GM12878 (cell line): Measurements from ENCODE around the gene CIDEA. TPM values are rescaled to one million over a fixed set of nuclear protein-coding genes. Genes with fewer than 3 reads are reported as not detected.

ENCODE experiments used
- ATAC-seq: fragments of 200-7000 bp; cut with Tn5 transposase; 3 replicates; pipeline ENCODE4 v1.9.1; 2020; ENCODE audit warnings: mild to moderate bottlenecking, moderate library complexity
- BruUV-seq: library from RNA; stranded (reverse); fragments of 400-500 nt; replicated peaks from 2 replicates; lab custom pipeline; 2021; lab: Mats Ljungman, UMichigan
- CTCF ChIA-PET: fragments of 300-600 bp; sonication (Branson Sonifier 250); formaldehyde crosslinking; extraction: SDS; loops from one replicate; lab custom pipeline; 2021; ENCODE audit warnings: inconsistent platforms; lab: Yijun Ruan, JAX
- POLR2A ChIA-PET: fragments of 350-600 bp; formaldehyde crosslinking; extraction: SDS; loops from one replicate; lab custom pipeline; 2021; ENCODE audit warnings: inconsistent platforms; lab: Charles Lee
- RAD21 ChIA-PET: fragments of 300-600 bp; sonication (Branson Sonifier 250); formaldehyde crosslinking; loops from one replicate; lab custom pipeline; 2023; ENCODE audit warnings: antibody characterized with exemption; ENCODE audit not compliant: unreplicated experiment; lab: Charles Lee
- SMC1A ChIA-PET: fragments of 300-600 bp; sonication (Branson Sonifier 250); formaldehyde crosslinking; loops from one replicate; lab custom pipeline; 2023; ENCODE audit not compliant: unreplicated experiment, uncharacterized antibody; lab: Charles Lee
- DNase-seq: peaks from one replicate; pipeline ENCODE4 v3.0.0-alpha.2; 2011; ENCODE audit warnings: low read depth, low spot score
- FAIRE-seq: peaks from 3 replicates; lab custom pipeline; 2011; peaks lifted over from hg19 to GRCh38; lab: Jason Lieb, UNC
- H2AFZ ChIP-seq: 2 replicates; pipeline ENCODE4 v1.6.0; 2011; ENCODE audit warnings: low read depth, low read length, control low read depth; ENCODE audit not compliant: control insufficient read depth
- H3K27ac ChIP-seq: 2 replicates; pipeline ENCODE4 v1.5.1; 2011; ENCODE audit warnings: control low read depth; ENCODE audit not compliant: control insufficient read depth, insufficient read depth
- H3K27me3 ChIP-seq, 2 experiments: replicated peaks in 1 of 2; 2 replicates each; pipeline versions ENCODE4 v1.6.0 to v1.6.1; 2011; ENCODE audit warnings: low read length in 1 of 2; ENCODE audit not compliant: control insufficient read depth in 2 of 2, insufficient read depth in 2 of 2
- H3K36me3 ChIP-seq, 2 experiments: 2 replicates each; pipeline ENCODE4 v1.5.1; 2011; ENCODE audit warnings: low read length in 1 of 2; ENCODE audit not compliant: control insufficient read depth in 2 of 2, insufficient read depth in 2 of 2
- H3K4me1 ChIP-seq: 2 replicates; pipeline ENCODE4 v1.6.1; 2011; ENCODE audit warnings: mild to moderate bottlenecking, low read length, moderate library complexity, mixed read lengths; ENCODE audit not compliant: control insufficient read depth, insufficient read depth
- H3K4me2 ChIP-seq: 2 replicates; pipeline ENCODE4 v1.6.0; 2011; ENCODE audit warnings: control low read depth; ENCODE audit not compliant: control insufficient read depth, insufficient read depth
- H3K4me3 ChIP-seq: fragments of 200-600 bp; sonication (generic); 2 replicates; pipeline ENCODE4 v1.5.1; 2016
- H3K79me2 ChIP-seq: 2 replicates; pipeline ENCODE4 v1.6.0; 2011; ENCODE audit warnings: low read length; ENCODE audit not compliant: control insufficient read depth, insufficient read depth
- H3K9ac ChIP-seq: 2 replicates; pipeline ENCODE4 v1.8.0; 2011; ENCODE audit warnings: low read length, control low read depth, mixed read lengths; ENCODE audit not compliant: control insufficient read depth, insufficient read depth
- H3K9me3 ChIP-seq: replicated peaks from 3 replicates; pipeline ENCODE4 v1.5.1; 2011; ENCODE audit warnings: mild to moderate bottlenecking, low read length; ENCODE audit not compliant: control insufficient read depth, insufficient read depth
- H4K20me1 ChIP-seq: 2 replicates; pipeline ENCODE4 v1.6.0; 2011; ENCODE audit not compliant: control insufficient read depth, insufficient read depth
- BHLHE40 ChIP-seq, 2 experiments: fragments of 450-650 bp in 1 of 2; IDR thresholded peaks; 2 replicates each; pipeline ENCODE4 v1.6.1; 2011 to 2017; ENCODE audit warnings: low read depth in 2 of 2, borderline replicate concordance in 1 of 2, improper control_type of control experiment in 1 of 2, low read length in 1 of 2, mild to moderate bottlenecking in 1 of 2
- BMI1 ChIP-seq: fragments of 450-650 bp; IDR thresholded peaks from 2 replicates; pipeline ENCODE4 v1.6.1; 2016; ENCODE audit warnings: mild to moderate bottlenecking, moderate library complexity, borderline replicate concordance
- CHD2 ChIP-seq: IDR thresholded peaks from 2 replicates; pipeline ENCODE4 v1.6.1; 2011; ENCODE audit warnings: low read depth, low read length, improper control_type of control experiment, borderline replicate concordance
- EGR1 ChIP-seq, 2 experiments: IDR thresholded peaks; 1 replicate in 1 of 2; 2 replicates in 1 of 2; pipeline ENCODE4 v1.6.1; 2011 to 2012; ENCODE audit warnings: low read depth in 2 of 2, low read length in 2 of 2, borderline replicate concordance in 1 of 2, mild to moderate bottlenecking in 1 of 2, moderate library complexity in 1 of 2
- ESRRA ChIP-seq: IDR thresholded peaks from 2 replicates; pipeline ENCODE4 v1.6.1; 2012; ENCODE audit warnings: mild to moderate bottlenecking, low read length, improper control_type of control experiment
- FOXM1 ChIP-seq: IDR thresholded peaks from 2 replicates; pipeline ENCODE4 v1.6.1; 2012; ENCODE audit warnings: low read depth, mild to moderate bottlenecking, inconsistent platforms, low read length, moderate library complexity
- RAD21 ChIP-seq: IDR thresholded peaks from 2 replicates; pipeline ENCODE4 v1.6.1; 2011; ENCODE audit warnings: mild to moderate bottlenecking, low read depth, low read length, moderate library complexity; ENCODE audit not compliant: insufficient read depth
- RB1 ChIP-seq: fragments of 450-650 bp; formaldehyde crosslinking; IDR thresholded peaks from 2 replicates; pipeline ENCODE4 v1.6.1; 2017; ENCODE audit warnings: mild to moderate bottlenecking, borderline replicate concordance
- SMC3 ChIP-seq: IDR thresholded peaks from 2 replicates; pipeline ENCODE4 v1.6.1; 2011; ENCODE audit warnings: low read length, improper control_type of control experiment, borderline replicate concordance
- SUPT20H ChIP-seq: IDR thresholded peaks from 2 replicates; pipeline ENCODE4 v1.6.1; 2011; ENCODE audit warnings: low read depth, mild to moderate bottlenecking, low read length, moderate library complexity, borderline replicate concordance; ENCODE audit not compliant: control insufficient read depth
- YY1 ChIP-seq: IDR thresholded peaks from 2 replicates; pipeline ENCODE4 v1.6.1; 2011; ENCODE audit warnings: low read depth, mild to moderate bottlenecking, low read length
- WGBS: methylation state at CpG from one replicate; pipeline ENCODE4 v1.1.6; 2016; ENCODE audit warnings: low lambda C conversion rate; ENCODE audit not compliant: insufficient replicate concordance, insufficient coverage; ENCODE audit errors: missing lambda C conversion rate; 5-methylcytosine and 5-hydroxymethylcytosine counted together
- in situ Hi-C: fragments of 300-500 bp; cut with MboI; formaldehyde crosslinking; loops from 9 replicates; pipeline ENCODE4 v1.14.3; 2018; ENCODE audit warnings: mixed read lengths
- intact Hi-C: fragments of 100-400 bp; cut with micrococcal nuclease; formaldehyde crosslinking; loops from one replicate; pipeline ENCODE4 v1.14.2; 2022; ENCODE audit not compliant: unreplicated experiment
- polyA plus RNA-seq, 11 experiments: library from polyadenylated mRNA; depleted of rRNA in 4 of 11; unstranded in 6 of 11; stranded (reverse) in 5 of 11; fragments of >200 nt; fragmentation: Nextera tagmentation in 4 of 11; fragmentation: Illumina TruSeq in 1 of 11; extraction: Ambion mirVana in 4 of 11; extraction: Trizol in 1 of 11; gene quantifications; 1 replicate in 1 of 11; 2 replicates in 10 of 11; pipeline versions ENCODE4 v1.2.1 to v1.2.3, GENCODE V29; 2011 to 2016; ENCODE audit warnings: inconsistent platforms in 2 of 11, missing spikeins in 2 of 11, low read depth in 1 of 11
- total RNA-seq, 4 experiments: library from RNA; depleted of rRNA in 3 of 4; stranded (reverse); fragments of >200 nt in 3 of 4; fragmentation: Illumina TruSeq in 1 of 4; extraction: Trizol in 1 of 4; gene quantifications; 2 replicates each; pipeline versions ENCODE4 v1.2.1 to v1.2.3, GENCODE V29; 2013 to 2021
- TF ChIP-seq, protein P1 (sequence below): fragments of 150-350 bp; IDR thresholded peaks from 2 replicates; pipeline ENCODE4 v1.6.1; 2014; ENCODE audit warnings: mild to moderate bottlenecking, low read depth, low read length
- TF ChIP-seq, protein P2 (sequence below), 3 experiments: IDR thresholded peaks in 2 of 3; conservative IDR thresholded peaks in 1 of 3; 2 replicates each; pipeline ENCODE4 v1.5.1; 2011; ENCODE audit warnings: low read depth in 3 of 3, low read length in 3 of 3, mild to moderate bottlenecking in 3 of 3, control low read depth in 2 of 3, moderate library complexity in 2 of 3, inconsistent platforms in 1 of 3, mixed read lengths in 1 of 3; ENCODE audit not compliant: control insufficient read depth in 2 of 3, insufficient read depth in 1 of 3; ENCODE audit errors: extremely low read depth in 1 of 3

The CIDEA gene
- total and polyA plus RNA-seq, 10 of the 15 experiments (the other 5 are each of a cell fraction or from before 2014, with no cell fraction given), result not detected

DNA sequence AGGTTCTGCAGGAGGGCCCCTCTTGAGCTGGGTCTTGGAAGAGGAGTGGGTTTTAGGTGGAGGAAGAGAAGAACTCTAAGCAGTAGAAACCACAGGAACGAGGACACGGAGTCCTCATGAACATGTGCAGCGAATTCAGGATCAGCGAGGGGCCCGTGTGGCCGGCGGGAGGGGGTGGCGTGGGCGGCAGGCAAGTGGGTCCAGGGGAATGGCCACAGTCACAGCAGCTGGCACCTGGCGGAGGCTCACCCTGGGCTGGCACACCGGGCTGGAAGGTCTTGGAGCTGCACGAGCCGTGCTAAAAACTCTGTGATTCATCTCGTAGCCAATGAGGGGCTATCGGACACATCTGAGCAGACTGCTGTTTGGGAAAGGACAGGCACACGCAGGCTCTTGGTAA, 18.0 kb upstream of the CIDEA start (continued):
- TF ChIP-seq BMI1 (no peak), FOXM1 (no peak)

DNA sequence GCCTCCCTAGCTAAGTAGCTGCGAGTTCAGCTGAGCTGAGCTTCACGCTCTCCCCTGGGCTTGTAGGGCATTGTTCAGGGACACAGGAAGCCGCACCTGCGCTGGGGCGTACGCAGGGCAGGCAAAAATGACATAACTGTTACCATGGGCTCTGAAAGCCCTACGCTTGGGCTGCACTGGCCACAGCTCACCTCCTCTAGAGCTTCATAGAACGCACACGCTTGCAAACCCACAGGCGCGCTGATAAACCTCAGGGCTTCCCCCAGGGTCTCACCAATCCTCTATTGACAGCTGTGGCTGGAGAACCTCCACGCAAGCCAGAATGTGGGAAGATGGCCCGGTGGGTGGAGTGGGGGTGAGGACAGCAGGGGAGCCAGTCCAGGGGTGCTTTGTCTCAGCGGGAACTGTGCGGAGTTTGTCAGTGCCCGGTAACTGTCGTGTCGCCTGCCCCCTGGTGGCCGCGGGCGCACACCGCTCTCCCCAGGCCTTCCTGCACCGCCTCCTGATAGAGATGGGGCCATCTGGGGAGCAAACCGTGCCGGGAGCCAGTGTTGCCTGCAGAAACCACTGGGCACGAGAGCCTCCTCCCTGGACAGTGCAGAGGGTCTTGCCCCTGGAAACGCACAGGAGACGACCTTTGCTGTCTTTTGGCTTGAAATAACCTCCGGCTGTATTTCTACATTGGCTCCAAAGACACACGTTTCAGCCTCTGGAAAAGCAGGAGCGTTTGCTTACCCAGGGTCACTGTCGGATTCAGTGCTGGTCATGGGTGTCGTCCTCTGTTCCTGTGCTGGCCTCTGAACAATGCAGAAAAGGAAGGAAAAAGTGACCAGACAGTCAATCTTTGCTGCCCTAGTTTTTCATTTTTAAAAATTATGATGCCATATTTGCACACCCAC, 17.0 kb upstream of the CIDEA start:
- Histone ChIP-seq H3K79me2 (no peaks in the 10 kb centered on the region), H3K4me3 (no peak overlapping the region), H3K4me2 (no peak overlapping the region), H3K36me3 (no peaks in the 10 kb centered on the region), H3K9ac (no peak overlapping the region), H2AFZ (peak overlapping the region; percentile 15), H4K20me1 (no peaks in the 10 kb centered on the region), H3K4me1 (peaks cover 3% of the 10 kb centered on the region; the same call in 1 of the 2 replicates), H3K27me3 (no peaks in the 10 kb centered on the region; a peak in 1 of 4 replicates), H3K9me3 (no peaks in the 10 kb centered on the region), H3K27ac (no peak overlapping the region)
- intact Hi-C loops (loop anchor here (1.0 kb wide), 1 partner anchor 145 kb away; no protein-coding TSS in a partner anchor), in situ Hi-C loops (loop anchor here (10.0 kb wide), 1 partner anchor 142 kb away; the partner anchor contains the start of gene ANKRD62)
- ChIA-PET POLR2A (no interaction called here), CTCF (interaction anchor here (0.6 to 2.2 kb wide), 14 partner anchors 18 to 581 kb away, joined by 3 to 9 read pairs (median 4); no protein-coding TSS in a partner anchor), RAD21 (interaction anchor here (0.7 to 1.0 kb wide), 4 partner anchors 24 to 168 kb away, joined by 3 to 5 read pairs (median 4); no protein-coding TSS in a partner anchor), SMC1A (interaction anchor here (0.6 to 1.8 kb wide), 3 partner anchors 64 to 1500 kb away, joined by 3 to 4 read pairs (median 4); no protein-coding TSS in a partner anchor)
- BruUV-seq, result no TSS peak
- TF ChIP-seq RAD21 (peak; percentile 68), ESRRA (no peak), BHLHE40 (IDR thresholded peaks at IDR 0.05; ENCODE audit: borderline replicate concordance in 1 of 2, low read depth in 2 of 2, low read length in 1 of 2) (peak in 1 of 2 experiments; percentile 28; a peak in 1 of 4 replicates), RB1 (0 out of 2 replicates have a peak, but pooled peaks have one; percentile 35), SUPT20H (no peak), CHD2 (no peak), SMC3 (peak; percentile 92), YY1 (peak; percentile 72), EGR1 (IDR thresholded peaks at IDR 0.05; ENCODE audit: borderline replicate concordance in 1 of 2, low read depth in 2 of 2, low read length in 2 of 2) (0 out of 3 replicates have a peak, but pooled peaks of 1 of the 2 experiments have one; percentile 1)
- TF ChIP-seq, protein P1, sequence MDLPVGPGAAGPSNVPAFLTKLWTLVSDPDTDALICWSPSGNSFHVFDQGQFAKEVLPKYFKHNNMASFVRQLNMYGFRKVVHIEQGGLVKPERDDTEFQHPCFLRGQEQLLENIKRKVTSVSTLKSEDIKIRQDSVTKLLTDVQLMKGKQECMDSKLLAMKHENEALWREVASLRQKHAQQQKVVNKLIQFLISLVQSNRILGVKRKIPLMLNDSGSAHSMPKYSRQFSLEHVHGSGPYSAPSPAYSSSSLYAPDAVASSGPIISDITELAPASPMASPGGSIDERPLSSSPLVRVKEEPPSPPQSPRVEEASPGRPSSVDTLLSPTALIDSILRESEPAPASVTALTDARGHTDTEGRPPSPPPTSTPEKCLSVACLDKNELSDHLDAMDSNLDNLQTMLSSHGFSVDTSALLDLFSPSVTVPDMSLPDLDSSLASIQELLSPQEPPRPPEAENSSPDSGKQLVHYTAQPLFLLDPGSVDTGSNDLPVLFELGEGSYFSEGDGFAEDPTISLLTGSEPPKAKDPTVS, result no peak
- TF ChIP-seq, protein P2, sequence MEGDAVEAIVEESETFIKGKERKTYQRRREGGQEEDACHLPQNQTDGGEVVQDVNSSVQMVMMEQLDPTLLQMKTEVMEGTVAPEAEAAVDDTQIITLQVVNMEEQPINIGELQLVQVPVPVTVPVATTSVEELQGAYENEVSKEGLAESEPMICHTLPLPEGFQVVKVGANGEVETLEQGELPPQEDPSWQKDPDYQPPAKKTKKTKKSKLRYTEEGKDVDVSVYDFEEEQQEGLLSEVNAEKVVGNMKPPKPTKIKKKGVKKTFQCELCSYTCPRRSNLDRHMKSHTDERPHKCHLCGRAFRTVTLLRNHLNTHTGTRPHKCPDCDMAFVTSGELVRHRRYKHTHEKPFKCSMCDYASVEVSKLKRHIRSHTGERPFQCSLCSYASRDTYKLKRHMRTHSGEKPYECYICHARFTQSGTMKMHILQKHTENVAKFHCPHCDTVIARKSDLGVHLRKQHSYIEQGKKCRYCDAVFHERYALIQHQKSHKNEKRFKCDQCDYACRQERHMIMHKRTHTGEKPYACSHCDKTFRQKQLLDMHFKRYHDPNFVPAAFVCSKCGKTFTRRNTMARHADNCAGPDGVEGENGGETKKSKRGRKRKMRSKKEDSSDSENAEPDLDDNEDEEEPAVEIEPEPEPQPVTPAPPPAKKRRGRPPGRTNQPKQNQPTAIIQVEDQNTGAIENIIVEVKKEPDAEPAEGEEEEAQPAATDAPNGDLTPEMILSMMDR (IDR thresholded peaks at IDR 0.05 in 2 of 3, conservative IDR thresholded peaks at IDR 0.05 in 1 of 3; ENCODE audit: control insufficient read depth in 2 of 3, extremely low read depth in 1 of 3, insufficient read depth in 1 of 3, low read depth in 3 of 3, low read length in 3 of 3), result peak; percentile 83 to 90 (median 90)
- FAIRE-seq (peak; percentile 86), ATAC-seq (peak; percentile 100), DNase-seq (no peak)
- WGBS, result 33% methylated on average over 33 of the region's 33 CpGs
